AG04450 (cell line): Measurements from ENCODE around the gene TMEM120B. TPM values are rescaled to one million over a fixed set of nuclear protein-coding genes. Genes with fewer than 3 reads are reported as not detected.

Experiments
- CTCF ChIA-PET: fragments of 300-600, 350-600 bp; formaldehyde crosslinking; extraction: SDS; loops from one replicate; lab custom pipeline; 2022; ENCODE audit warnings: antibody characterized with exemption, inconsistent platforms; lab: Charles Lee
- POLR2A ChIA-PET: fragments of 350-600 bp; formaldehyde crosslinking; extraction: SDS; loops from one replicate; lab custom pipeline; 2021; ENCODE audit warnings: antibody characterized with exemption, inconsistent platforms; lab: Yijun Ruan, JAX
- DNase-seq: peaks from one replicate; pipeline ENCODE4 v3.0.0-alpha.2; 2011; ENCODE audit warnings: low read depth, low spot score
- H3K27ac ChIP-seq: one replicate; pipeline ENCODE4 v1.5.1; 2012; ENCODE audit warnings: low read depth, low read length, control low read depth
- H3K27me3 ChIP-seq: one replicate; pipeline ENCODE4 v1.6.0; 2012; ENCODE audit warnings: low read length; ENCODE audit not compliant: control insufficient read depth, insufficient read depth
- H3K4me3 ChIP-seq: 2 replicates; pipeline ENCODE4 v1.5.1; 2011; ENCODE audit warnings: mild to moderate bottlenecking, low read depth, low read length, control low read depth
- H3K9me3 ChIP-seq: 2 replicates; pipeline ENCODE4 v1.5.1; 2012; ENCODE audit warnings: low read length; ENCODE audit not compliant: control insufficient read depth, insufficient read depth
- CTCF ChIP-seq: IDR thresholded peaks from 2 replicates; pipeline ENCODE4 v1.5.1; 2011; ENCODE audit warnings: low read depth, low read length, control low read depth, inconsistent platforms
- polyA plus RNA-seq: library from polyadenylated mRNA; depleted of rRNA; stranded (reverse); fragments of >200 nt; gene quantifications from 2 replicates; pipeline ENCODE4 v1.2.3, GENCODE V29; 2011

TMEM120B gene
- polyA plus RNA-seq, 1 experiment: 11.1 TPM

GRCh38 chr12:121807642-121808347 lies 95.2 kb downstream of the TMEM120B start:
- Histone ChIP-seq H3K27ac (no peak overlapping the region), H3K4me3 (no peak overlapping the region), H3K9me3 (no peaks in the 10 kb centered on the region; the same call in 1 of the 2 replicates), H3K27me3 (no peaks in the 10 kb centered on the region)
- POLR2A ChIA-PET: no interaction called here
- CTCF ChIA-PET: interaction anchor here (0.7 to 5.9 kb wide), 2 partner anchors 12 to 111 kb away, joined by 3 to 67 read pairs; partner anchors contain the start of genes CFAP251 and RHOF
- DNase-seq: no peak
- TF ChIP-seq CTCF: no peak

GRCh38 chr12:121808623-121809022 lies 96.1 kb downstream of the TMEM120B start:
- ChIA-PET CTCF (interaction anchor here (5.9 kb wide), 1 partner anchor 13 kb away, joined by 67 read pairs; the partner anchor contains the start of gene RHOF), POLR2A (interaction anchor here (1.0 to 1.2 kb wide), 2 partner anchors 12 to 14 kb away, joined by 3 to 4 read pairs; no protein-coding TSS in a partner anchor)
- TF ChIP-seq CTCF: no peak

GRCh38 chr12:121809712-121810116 lies 97.2 kb downstream of the TMEM120B start:
- ChIA-PET CTCF (interaction anchor here (1.1 to 5.9 kb wide), 3 partner anchors 13 to 74 kb away, joined by 5 to 143 read pairs (median 67); partner anchors contain the start of gene RHOF), POLR2A (interaction anchor here (1.0 to 2.6 kb wide), 3 partner anchors 9 to 15 kb away, joined by 3 to 58 read pairs (median 4); no protein-coding TSS in a partner anchor)
- TF ChIP-seq CTCF: no peak
- Histone ChIP-seq H3K27me3 (no peaks in the 10 kb centered on the region), H3K27ac (no peak overlapping the region), H3K9me3 (no peaks in the 10 kb centered on the region; the same call in 1 of the 2 replicates), H3K4me3 (no peak overlapping the region)
- no peak for DNase-seq

More at GRCh38 chr12:121808623-121809022, 96.1 kb downstream of the TMEM120B start:
- DNase-seq: no peak
- Histone ChIP-seq H3K4me3 (no peak overlapping the region), H3K9me3 (no peaks in the 10 kb centered on the region; the same call in 1 of the 2 replicates), H3K27me3 (no peaks in the 10 kb centered on the region), H3K27ac (no peak overlapping the region)

- H3K4me3 ChIP-seq: no peak overlapping the region; the same call in 1 of the 2 replicates
- H3K27ac ChIP-seq: no peak overlapping the region
- no peak for DNase-seq
- POLR2A ChIA-PET: interaction anchor here (2.4 to 2.6 kb wide), 2 partner anchors 10 to 15 kb away, joined by 52 to 58 read pairs; partner anchors contain the start of gene RHOF
- no peaks in the 10 kb centered on the region; the same call in 1 of the 2 replicates for H3K9me3 ChIP-seq
- CTCF ChIA-PET: interaction anchor here (0.9 to 4.0 kb wide), 6 partner anchors 14 to 78 kb away, joined by 3 to 143 read pairs (median 6); partner anchors contain the start of genes PSMD9 and RHOF
- no peak for TF ChIP-seq CTCF
- H3K27me3 ChIP-seq: no peaks in the 10 kb centered on the region
Observed at GRCh38 chr12:121810234-121810817, 97.8 kb downstream of the TMEM120B start.
